Mesothelial cell of epicardium (in vitro differentiated cells): ENCODE measurements around the gene ME3. TPM values are rescaled to one million over a fixed set of nuclear protein-coding genes. Genes with fewer than 3 reads are reported as not detected.
"Not testable (repeated sequence)": the region's sequence is repeated elsewhere in the genome, so short reads cannot be mapped to it uniquely, and the experiment has no call there.

ENCODE experiments used
- DNase-seq, 2 experiments: peaks; one replicate each; pipeline ENCODE4 v3.0.0; 2021; ENCODE audit warnings: low spot score in 2 of 2; ENCODE audit not compliant: unreplicated experiment in 2 of 2
- H3K27ac Mint-ChIP-seq: 2 replicates; pipeline ENCODE4 v1.8.0; 2021; ENCODE audit warnings: mixed read lengths
- H3K27me3 Mint-ChIP-seq: 2 replicates; pipeline ENCODE4 v1.8.0; 2021; ENCODE audit warnings: low read depth, mixed read lengths
- H3K36me3 Mint-ChIP-seq: 2 replicates; pipeline ENCODE4 v1.8.0; 2021; ENCODE audit warnings: mixed read lengths
- H3K4me1 Mint-ChIP-seq: 2 replicates; pipeline ENCODE4 v1.8.0; 2021; ENCODE audit warnings: mixed read lengths
- H3K4me3 Mint-ChIP-seq: 2 replicates; pipeline ENCODE4 v1.8.0; 2021; ENCODE audit warnings: mild to moderate bottlenecking, moderate library complexity, mixed read lengths
- H3K9me3 Mint-ChIP-seq: 2 replicates; pipeline ENCODE4 v1.8.0; 2021; ENCODE audit warnings: mixed read lengths
- CTCF ChIP-seq: fragments of 200-600 bp; sonication (generic); IDR thresholded peaks from one replicate; pipeline ENCODE4 v1.5.0; 2021; ENCODE audit warnings: antibody characterized with exemption; ENCODE audit not compliant: unreplicated experiment
- total RNA-seq: library from RNA; stranded (reverse); gene quantifications from 3 replicates; pipeline ENCODE4 v1.2.1, GENCODE V29; 2021

Gene ME3
- total RNA-seq, 1 donor from 2014 or later: 11.8 TPM

GRCh38 chr11:86537541-86538222 is 134.7 kb downstream of the ME3 start:
- no peak for DNase-seq
- no peak overlapping the region for H3K27ac Mint-ChIP-seq
- H3K36me3 Mint-ChIP-seq: no peaks in the 10 kb centered on the region
- H3K9me3 Mint-ChIP-seq: peaks cover 6% of the 10 kb centered on the region
- TF ChIP-seq CTCF: no peak
- H3K27me3 Mint-ChIP-seq: no peaks in the 10 kb centered on the region
- no peaks in the 10 kb centered on the region for H3K4me1 Mint-ChIP-seq
- no peak overlapping the region for H3K4me3 Mint-ChIP-seq

GRCh38 chr11:86535773-86536172 is 136.6 kb downstream of the ME3 start:
- Mint-ChIP-seq H3K4me3 (no peak overlapping the region), H3K36me3 (no peaks in the 10 kb centered on the region), H3K27ac (no peak overlapping the region), H3K27me3 (no peaks in the 10 kb centered on the region), H3K4me1 (no peaks in the 10 kb centered on the region), H3K9me3 (no peaks in the 10 kb centered on the region)
- no peak for TF ChIP-seq CTCF
- no peak for DNase-seq

GRCh38 chr11:86524620-86525352 is 147.6 kb downstream of the ME3 start:
- TF ChIP-seq CTCF: no peak
- Mint-ChIP-seq H3K4me3 (no peak overlapping the region), H3K27me3 (no peaks in the 10 kb centered on the region), H3K27ac (peak overlapping the region; percentile 86), H3K9me3 (peaks cover 25% of the 10 kb centered on the region), H3K36me3 (peaks cover 10% of the 10 kb centered on the region), H3K4me1 (peaks cover 26% of the 10 kb centered on the region)
- no peak for DNase-seq

- Mint-ChIP-seq H3K27me3 (no peaks in the 10 kb centered on the region), H3K9me3 (peaks cover 25% of the 10 kb centered on the region), H3K4me1 (peaks cover 34% of the 10 kb centered on the region), H3K36me3 (peaks cover 10% of the 10 kb centered on the region), H3K4me3 (no peak overlapping the region), H3K27ac (peak overlapping the region; percentile 86)
- no peak for TF ChIP-seq CTCF
- DNase-seq: no peak
Observed at GRCh38 chr11:86523738-86524619, 148.4 kb downstream of the ME3 start.

GRCh38 chr11:86522512-86522911 is 149.9 kb downstream of the ME3 start:
- H3K4me3 Mint-ChIP-seq, H3K36me3 Mint-ChIP-seq, H3K27ac Mint-ChIP-seq, H3K27me3 Mint-ChIP-seq, DNase-seq: not testable (repeated sequence)
- Mint-ChIP-seq H3K4me1 (peaks cover 48% of the 10 kb centered on the region), H3K9me3 (peaks cover 10% of the 10 kb centered on the region)
